ENCODE measurements around the gene TPSAB1.
"Not testable (repeated sequence)": the region's sequence is repeated elsewhere in the genome, so short reads cannot be mapped to it uniquely, and the experiment has no call there.

The TPSAB1 gene

GRCh38 chr16:1243907-1244850 lies 3.7 kb downstream of the TPSAB1 start:
- H3K4me3 ChIP-seq (replicated peaks; ENCODE audit: low read depth, low read length); DNase-seq (ENCODE audit: extremely low read depth, low read depth): not testable (repeated sequence)

- H3K4me3 ChIP-seq (replicated peaks; ENCODE audit: low read depth, low read length) = no peak overlapping the region
- no peak for DNase-seq (ENCODE audit: extremely low read depth, low read depth)
- TF ChIP-seq CTCF (IDR thresholded peaks at IDR 0.05; ENCODE audit: low read depth, low read length, missing control alignments) = no peak
Observed at GRCh38 chr16:1244881-1245280, 4.4 kb downstream of the TPSAB1 start.

- H3K4me3 ChIP-seq (replicated peaks; ENCODE audit: low read depth, low read length) = no peak overlapping the region
- TF ChIP-seq CTCF (IDR thresholded peaks at IDR 0.05; ENCODE audit: low read depth, low read length, missing control alignments) = no peak
- DNase-seq (ENCODE audit: extremely low read depth, low read depth) = no peak
Observed at GRCh38 chr16:1245452-1246020, 5.0 kb downstream of the TPSAB1 start.

- not testable (repeated sequence) for DNase-seq (ENCODE audit: extremely low read depth, low read depth); H3K4me3 ChIP-seq (replicated peaks; ENCODE audit: low read depth, low read length)
Observed at GRCh38 chr16:1247903-1248537, 7.5 kb downstream of the TPSAB1 start.

- DNase-seq (ENCODE audit: extremely low read depth, low read depth); H3K4me3 ChIP-seq (replicated peaks; ENCODE audit: low read depth, low read length): not testable (repeated sequence)
Observed at GRCh38 chr16:1249031-1249755, 8.7 kb downstream of the TPSAB1 start.

- not testable (repeated sequence) for H3K4me3 ChIP-seq (replicated peaks; ENCODE audit: low read depth, low read length); DNase-seq (ENCODE audit: extremely low read depth, low read depth)
Observed at GRCh38 chr16:1253701-1254364, 13.3 kb downstream of the TPSAB1 start.

GRCh38 chr16:1254821-1255220 lies 14.3 kb downstream of the TPSAB1 start:
- H3K4me3 ChIP-seq (replicated peaks; ENCODE audit: low read depth, low read length); DNase-seq (ENCODE audit: extremely low read depth, low read depth): not testable (repeated sequence)

- DNase-seq (ENCODE audit: extremely low read depth, low read depth); H3K4me3 ChIP-seq (replicated peaks; ENCODE audit: low read depth, low read length): not testable (repeated sequence)
Observed at GRCh38 chr16:1255276-1256122, 15.0 kb downstream of the TPSAB1 start, which contains the start of gene TPSD1. TPSD1 (plus strand) TSS chr16:1256069; CDS start chr16:1256281, 212 bp downstream.

GRCh38 chr16:1256296-1256873 lies 15.9 kb downstream of the TPSAB1 start:
- not testable (repeated sequence) for H3K4me3 ChIP-seq (replicated peaks; ENCODE audit: low read depth, low read length); DNase-seq (ENCODE audit: extremely low read depth, low read depth)

All from HFF-Myc (cell line).